Right lobe of liver (tissue), 6 donors: ENCODE results near the gene EFCAB7. TPM values are rescaled to one million over a fixed set of nuclear protein-coding genes. Genes with fewer than 3 reads are reported as not detected.

Source experiments
- ATAC-seq, 4 donors: fragments of 200-7000 bp; cut with Tn5 transposase; one replicate each; pipeline ENCODE4 v1.9.1; 2020; ENCODE audit warnings: mild to moderate bottlenecking in 4 of 4, moderate library complexity in 4 of 4
- DNase-seq, 3 donors: peaks; one replicate each; pipeline ENCODE4 v3.0.0-alpha.2; 2020
- H3K27ac ChIP-seq, 3 donors: fragments of 200-600 bp; one replicate each; pipeline ENCODE4 v1.8.0; 2022
- H3K27me3 ChIP-seq, 2 donors: fragments of 200-600 bp; one replicate each; pipeline ENCODE4 v1.8.0; 2022
- H3K36me3 ChIP-seq, 4 donors: fragments of 200-600 bp; sonication (generic) in 1 of 4; one replicate each; pipeline versions ENCODE4 v1.5.1 to v1.8.0; 2017 to 2022; ENCODE audit warnings: control low read depth in 1 of 4
- H3K4me1 ChIP-seq, 4 donors: fragments of 200-600 bp; sonication (generic) in 1 of 4; one replicate each; pipeline versions ENCODE4 v1.5.1 to v1.8.0; 2017 to 2022; ENCODE audit warnings: control low read depth in 1 of 4
- H3K4me3 ChIP-seq, 3 donors: fragments of 200-600 bp; one replicate each; pipeline ENCODE4 v1.8.0; 2022
- H3K9me3 ChIP-seq, 4 donors: fragments of 200-600 bp; sonication (generic) in 1 of 4; one replicate each; pipeline versions ENCODE4 v1.5.1 to v1.8.0; 2017 to 2022; ENCODE audit warnings: control low read depth in 1 of 4
- CTCF ChIP-seq, 4 donors: fragments of 200-600 bp in 3 of 4; fragments of 450-650 bp in 1 of 4; IDR thresholded peaks; one replicate each; pipeline versions ENCODE4 v1.5.1 to v1.8.0; 2016 to 2022; ENCODE audit warnings: antibody characterized with exemption in 4 of 4, mild to moderate bottlenecking in 2 of 4
- POLR2A ChIP-seq: fragments of 450-650 bp; IDR thresholded peaks from one replicate; pipeline ENCODE4 v1.6.1; 2017; ENCODE audit warnings: antibody characterized with exemption, mild to moderate bottlenecking
- WGBS: methylation state at CpG from one replicate; pipeline ENCODE4 v1.1.6; 2018; ENCODE audit warnings: low coverage, low lambda C conversion rate; ENCODE audit not compliant: insufficient coverage; ENCODE audit errors: missing lambda C conversion rate; 5-methylcytosine and 5-hydroxymethylcytosine counted together
- intact Hi-C, 2 donors: fragments of 100-400 bp; cut with DNase I; formaldehyde crosslinking; loops; one replicate each; pipeline versions ENCODE4 v1.11.2 to v1.14.1; 2022
- total RNA-seq, 6 experiments: library from RNA; depleted of rRNA in 2 of 6; stranded (reverse); fragments of >200 nt in 2 of 6; fragmentation: NEBNext Ultra II Directional in 3 of 6; extraction: Animal tissue kit (Norgen Biotek cat#: 25700) in 3 of 6; gene quantifications; one replicate each; pipeline versions ENCODE4 v1.1.0 to v1.2.4, GENCODE V29; 2016 to 2023
- donor health status: DM: no; HTN: yes; CAD: no.
- donor health status: DM: no; HTN: no; CAD: no.
- donor health status: DM: no; HTN: no; CAD: no.
- donor health status: DM: no; HTN: yes; CAD: no.
- donor health status: DM: no; HTN: yes; CAD: no.

EFCAB7 gene
- total RNA-seq, 6 experiments from 2014 or later, result 0.84 to 3.2 (median 2.3) TPM

DNA sequence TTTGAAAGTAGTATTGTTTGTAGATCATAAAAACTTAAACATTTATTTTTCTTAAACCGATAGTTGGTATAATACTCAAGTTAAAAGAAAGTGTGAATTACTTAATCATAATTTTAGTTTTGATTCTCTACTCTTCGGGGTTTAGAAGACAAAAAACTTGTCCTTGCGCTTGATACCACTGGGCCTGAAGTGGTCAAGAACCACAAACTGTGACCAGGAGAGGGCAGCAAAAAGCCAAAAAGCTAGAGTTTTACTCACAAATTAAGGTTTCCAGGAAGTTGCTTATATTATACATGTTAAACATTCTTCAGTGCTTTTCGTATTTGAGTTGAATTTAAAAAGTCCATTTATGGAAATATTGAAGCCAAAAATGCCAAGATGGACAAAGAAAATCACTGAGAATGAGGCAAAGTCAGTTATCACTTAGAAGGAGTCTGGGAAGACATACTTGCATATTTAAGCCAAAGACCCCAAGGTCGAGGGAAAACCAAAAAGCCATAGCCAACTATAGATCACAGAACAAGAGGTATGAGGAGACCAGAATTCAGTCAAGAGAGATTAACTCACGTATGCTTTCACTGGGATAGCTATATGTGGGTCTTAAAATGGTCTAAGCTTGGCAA is 34.2 kb downstream of the EFCAB7 start:
- ATAC-seq, result peak; percentile 58 to 75 (median 66)
- Histone ChIP-seq H3K4me3 (no peak overlapping the region), H3K4me1 (peaks cover 0 to 5% (median 0%) of the 10 kb centered on the region in 4 donors), H3K27me3 (no peaks in the 10 kb centered on the region), H3K36me3 (no peaks in the 10 kb centered on the region), H3K27ac (no peak overlapping the region), H3K9me3 (no peaks in the 10 kb centered on the region)
- TF ChIP-seq CTCF (IDR thresholded peaks at IDR 0.05) (peak; percentile 50 to 70 (median 64)), POLR2A (no peak)
- DNase-seq, result no peak
- 43% methylated on average over 6 of the region's 6 CpGs for WGBS
- intact Hi-C loops, result no loop called here

DNA sequence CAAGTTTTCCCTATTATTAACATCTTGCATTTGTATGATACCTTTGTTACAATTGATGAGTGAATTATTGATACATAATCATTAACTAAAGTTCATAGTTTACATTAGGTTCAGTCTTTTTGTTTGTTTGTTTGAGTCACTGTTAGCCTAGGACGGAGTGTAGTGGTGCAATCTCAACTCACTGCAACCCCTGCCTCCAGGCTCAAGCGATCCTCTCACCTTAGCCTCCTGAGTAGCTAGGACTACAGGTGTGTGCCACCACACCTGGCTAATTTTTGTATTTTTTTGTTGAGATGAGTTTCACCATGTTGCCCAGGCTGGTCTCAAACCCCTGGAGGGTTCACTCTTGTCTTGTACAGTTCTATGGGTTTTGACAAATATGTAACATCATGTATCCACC is 36.0 kb downstream of the EFCAB7 start:
- ATAC-seq, result peak in 2 of 4 donors; percentile 78 to 93
- intact Hi-C loops, result no loop called here
- Histone ChIP-seq H3K36me3 (no peaks in the 10 kb centered on the region), H3K4me3 (no peak overlapping the region), H3K27ac (no peak overlapping the region), H3K27me3 (no peaks in the 10 kb centered on the region), H3K4me1 (peaks cover 0 to 5% (median 0%) of the 10 kb centered on the region in 4 donors), H3K9me3 (no peaks in the 10 kb centered on the region)
- no peak for DNase-seq
- WGBS, result 76% methylated on average over 2 of the region's 2 CpGs
- TF ChIP-seq CTCF (IDR thresholded peaks at IDR 0.05), result no peak
- TF ChIP-seq POLR2A, result no peak

DNA sequence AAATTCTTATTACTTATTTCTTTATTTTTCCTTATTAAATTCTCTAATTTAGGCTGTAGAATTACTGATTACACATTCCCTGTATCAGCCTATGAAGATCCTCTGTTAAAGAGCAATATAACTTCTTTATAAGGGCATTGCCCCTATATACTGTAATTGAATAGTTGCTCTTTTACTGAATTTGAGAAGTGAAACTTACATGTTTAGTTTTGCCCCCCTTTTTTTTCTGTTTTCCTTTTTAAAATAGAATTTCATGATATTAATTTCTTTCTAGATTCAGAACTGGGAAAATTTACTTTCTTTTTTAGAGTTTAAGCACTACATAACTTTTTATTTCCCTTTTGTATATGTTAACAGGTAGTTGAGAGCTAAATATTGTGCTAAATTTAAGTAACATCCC is 40.4 kb downstream of the EFCAB7 start:
- H3K36me3 ChIP-seq, result no peaks in the 10 kb centered on the region
- no peaks in the 10 kb centered on the region for H3K27me3 ChIP-seq
- TF ChIP-seq CTCF (IDR thresholded peaks at IDR 0.05), result no peak
- no peak for TF ChIP-seq POLR2A
- no peak overlapping the region for H3K4me3 ChIP-seq
- intact Hi-C loops, result no loop called here
- H3K27ac ChIP-seq, result no peak overlapping the region
- H3K4me1 ChIP-seq, result no peaks in the 10 kb centered on the region
- no peaks in the 10 kb centered on the region for H3K9me3 ChIP-seq
- ATAC-seq, result no peak
- DNase-seq, result no peak

GRCh38 chr1:63569068-63569467 is 45.7 kb downstream of the EFCAB7 start:
- 92% methylated on average over 4 of the region's 4 CpGs for WGBS
- Histone ChIP-seq H3K4me3 (no peak overlapping the region), H3K9me3 (no peaks in the 10 kb centered on the region), H3K36me3 (no peaks in the 10 kb centered on the region), H3K27me3 (no peaks in the 10 kb centered on the region), H3K4me1 (no peaks in the 10 kb centered on the region), H3K27ac (no peak overlapping the region)
- intact Hi-C loops, result no loop called here
- TF ChIP-seq CTCF (IDR thresholded peaks at IDR 0.05) (no peak), POLR2A (no peak)
- no peak for ATAC-seq
- DNase-seq, result no peak
